Measurements from ENCODE around the gene OBSCN. TPM values are rescaled to one million over a fixed set of nuclear protein-coding genes. Genes with fewer than 3 reads are reported as not detected.

Gene OBSCN
- total RNA-seq, 1 experiment from 2014 or later: 33.3 TPM

- Histone ChIP-seq H3K9ac (ENCODE audit: extremely low read depth, insufficient read length, low read length) (no peak overlapping the region), H3K27me3 (ENCODE audit: insufficient read depth, low read length) (no peaks in the 10 kb centered on the region), H2BK15ac (ENCODE audit: low read depth, low read length) (no peak overlapping the region), H4K91ac (ENCODE audit: insufficient read length, low read depth, low read length) (no peak overlapping the region), H4K20me1 (ENCODE audit: control insufficient read depth, insufficient read depth, insufficient read length) (no peaks in the 10 kb centered on the region), H3K4me1 (ENCODE audit: insufficient read depth, low read length) (no peaks in the 10 kb centered on the region), H3T11ph (ENCODE audit: low read length) (no peak overlapping the region), H2BK5ac (ENCODE audit: insufficient read length, low read length) (no peak overlapping the region), H2AFZ (ENCODE audit: low read length) (no peak overlapping the region), H3K23ac (ENCODE audit: insufficient read length, low read depth, low read length) (no peak overlapping the region), H3K27ac (ENCODE audit: insufficient read length, low read depth, low read length) (no peak overlapping the region), H4K8ac (replicated peaks; ENCODE audit: insufficient read length, low read depth, low read length) (no peak overlapping the region), H3K4me2 (ENCODE audit: insufficient read depth, insufficient read length, low read length) (no peak overlapping the region), H2BK20ac (ENCODE audit: low read depth, low read length, poor library complexity, severe bottlenecking) (no peak overlapping the region), H3K56ac (ENCODE audit: insufficient read length, low read depth, low read length) (no peak overlapping the region), H3K79me1 (ENCODE audit: insufficient read depth, low read depth, low read length, poor library complexity, severe bottlenecking) (no peaks in the 10 kb centered on the region), H2BK12ac (ENCODE audit: insufficient read length, low read depth, low read length) (no peak overlapping the region), H3K18ac (ENCODE audit: insufficient read length, low read depth, low read length) (no peak overlapping the region), H3K4ac (ENCODE audit: low read depth, low read length) (no peak overlapping the region), H3K14ac (ENCODE audit: insufficient read depth, low read length) (no peak overlapping the region), H4K5ac (ENCODE audit: insufficient read length, low read depth, low read length) (no peak overlapping the region), H2BK120ac (ENCODE audit: low read depth, low read length, poor library complexity, severe bottlenecking) (no peak overlapping the region), H2AK5ac (ENCODE audit: insufficient read length, low read length) (no peak overlapping the region), H3K9me3 (ENCODE audit: control insufficient read depth, low read depth, low read length) (no peaks in the 10 kb centered on the region), H3K79me2 (ENCODE audit: insufficient read depth, low read length) (no peaks in the 10 kb centered on the region), H3K23me2 (ENCODE audit: insufficient read length, low read depth, low read length, poor library complexity, severe bottlenecking) (no peaks in the 10 kb centered on the region)
- Mint-ChIP-seq H3K27me3 (ENCODE audit: low read depth) (no peaks in the 10 kb centered on the region; the same call in 1 of the 2 replicates), H3K4me3 (no peak overlapping the region), H3K27ac (no peak overlapping the region; a peak in 1 of 7 replicates), H3K36me3 (ENCODE audit: insufficient read depth in 1 of 3, low read depth in 3 of 3) (no peaks in the 10 kb centered on the region; a peak in 1 of 7 replicates), H3K4me1 (no peaks in the 10 kb centered on the region), H3K9me3 (no peaks in the 10 kb centered on the region)
- no peak for DNase-seq
- TF ChIP-seq CTCF (conservative IDR thresholded peaks at IDR 0.05): no peak
- no CpG with 5 or more reads among the region's 7 CpGs for WGBS (ENCODE audit: extremely low coverage, insufficient read length, low lambda C conversion rate)
Observed at GRCh38 chr1:228180959-228181644, 26.7 kb upstream of the OBSCN start.

Measured in H9 (cell line).